ENCODE measurements around the gene CEMIP2.
"Not testable (repeated sequence)": the region's sequence is repeated elsewhere in the genome, so short reads cannot be mapped to it uniquely, and the experiment has no call there.

The CEMIP2 gene

GRCh38 chr9:71768388-71769174 lies at the start of gene CEMIP2:
Gene CEMIP2 (minus strand): TSS chr9:71768513. CDS start chr9:71750373, 18,140 bp downstream.
- DNase-seq (ENCODE audit: low spot score): peak; percentile 89

- DNase-seq (ENCODE audit: low spot score): no peak
Measured at GRCh38 chr9:71816916-71817451, 48.7 kb upstream of the CEMIP2 start.

- no peak for DNase-seq (ENCODE audit: low spot score)
Measured at GRCh38 chr9:71814815-71815214, 46.5 kb upstream of the CEMIP2 start.

- no peak for DNase-seq (ENCODE audit: low spot score)
Measured at GRCh38 chr9:71814226-71814625, 45.9 kb upstream of the CEMIP2 start.

GRCh38 chr9:71812385-71812784 lies 44.1 kb upstream of the CEMIP2 start:
- DNase-seq (ENCODE audit: low spot score): peak; percentile 79

DNA sequence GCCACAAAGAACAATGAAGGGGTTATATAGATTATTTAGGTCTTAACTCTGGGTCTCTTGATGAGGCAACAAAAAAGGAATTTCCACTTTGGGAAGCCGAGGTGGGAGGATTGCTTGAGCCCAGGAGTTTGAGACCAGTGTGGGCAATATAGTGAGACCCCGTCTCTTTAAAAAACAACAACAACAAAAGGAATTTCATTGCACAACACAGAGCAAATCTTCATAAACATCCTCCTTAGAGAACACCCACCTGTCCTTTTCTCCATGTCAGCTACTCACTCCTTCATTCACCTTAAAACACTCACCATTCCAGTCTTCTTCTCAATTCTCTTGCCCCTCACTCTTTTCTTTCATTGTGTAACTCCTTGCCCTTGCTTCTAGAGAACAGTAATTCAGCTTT lies 39.8 kb upstream of the CEMIP2 start:
- no peak for DNase-seq (ENCODE audit: low spot score)

- peak; percentile 67 for DNase-seq (ENCODE audit: low spot score)
Measured at GRCh38 chr9:71806901-71807307, 38.6 kb upstream of the CEMIP2 start.

DNA sequence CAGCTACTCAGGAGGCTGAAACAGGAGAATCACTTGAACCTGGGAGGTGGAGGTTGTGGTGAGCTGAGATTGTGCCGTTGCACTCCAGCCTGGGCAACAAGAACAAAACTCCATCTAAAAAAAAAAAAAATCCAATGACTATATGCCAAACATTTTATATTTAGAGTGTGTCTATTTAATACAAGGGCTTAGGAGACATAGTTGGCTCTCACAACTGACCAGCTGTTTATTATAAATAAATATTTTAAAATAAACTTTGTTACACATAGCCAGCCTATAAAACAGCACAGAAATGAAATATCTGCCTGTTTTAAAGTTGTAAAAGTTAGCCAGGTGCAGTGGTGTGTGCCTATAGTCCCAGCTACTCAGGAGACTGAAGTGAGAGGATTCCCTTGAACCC lies 36.8 kb upstream of the CEMIP2 start:
- not testable (repeated sequence) for DNase-seq (ENCODE audit: low spot score)

GRCh38 chr9:71801826-71802225 lies 33.5 kb upstream of the CEMIP2 start:
- DNase-seq (ENCODE audit: low spot score): no peak

DNA sequence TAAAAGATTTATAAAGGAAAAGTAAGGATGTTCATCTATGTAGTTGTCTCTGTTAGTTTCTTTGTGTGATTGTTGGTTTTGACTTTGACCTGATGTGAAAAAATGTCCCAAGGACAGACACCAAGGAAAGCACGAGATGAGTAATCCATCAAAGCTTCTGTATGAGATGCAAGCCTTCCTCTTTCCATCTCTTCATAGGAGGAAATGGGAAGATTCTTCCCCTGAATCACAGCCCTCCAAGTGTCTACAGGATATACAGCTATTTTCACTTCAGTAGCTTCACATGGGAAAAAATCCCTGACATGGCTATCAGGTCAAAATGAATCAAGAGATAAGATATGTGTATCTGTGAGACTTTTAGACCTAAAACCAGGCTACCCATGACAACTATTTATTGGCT lies 29.0 kb upstream of the CEMIP2 start:
- DNase-seq (ENCODE audit: low spot score): no peak

DNA sequence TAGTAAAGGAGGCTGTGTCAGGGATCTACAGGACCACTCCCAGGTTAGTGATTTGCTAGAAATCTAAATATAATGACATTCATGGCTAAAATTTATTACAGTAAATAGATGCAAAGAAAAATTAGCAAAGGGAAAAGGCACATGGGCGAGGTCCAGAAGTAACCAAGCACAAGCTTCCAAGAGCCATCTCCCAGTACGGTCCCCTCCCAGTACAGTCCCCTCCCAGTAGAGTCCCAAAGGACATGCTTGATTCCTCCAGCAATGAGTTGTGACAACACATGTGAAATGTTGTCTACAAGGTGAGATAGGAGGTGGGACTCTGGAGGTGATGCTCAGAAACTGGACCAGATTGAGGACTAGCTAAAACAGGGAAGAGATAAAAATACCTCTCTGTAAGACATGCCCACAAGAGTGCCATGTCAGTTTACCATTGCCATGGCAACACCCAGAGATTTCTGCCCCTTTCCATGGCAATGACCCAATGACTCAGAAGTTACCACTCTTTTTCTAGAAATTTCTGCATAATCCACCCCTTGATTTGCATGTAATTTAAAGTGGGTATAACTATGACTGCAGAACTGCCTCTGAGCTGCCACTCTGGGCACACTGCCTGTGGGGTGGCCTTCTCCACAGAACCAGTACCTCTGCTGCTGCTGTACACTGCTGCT lies 27.9 kb upstream of the CEMIP2 start:
- DNase-seq (ENCODE audit: low spot score): no peak

GRCh38 chr9:71795097-71795813 lies 26.9 kb upstream of the CEMIP2 start:
- no peak for DNase-seq (ENCODE audit: low spot score)

GRCh38 chr9:71793386-71794105 lies 25.2 kb upstream of the CEMIP2 start:
- no peak for DNase-seq (ENCODE audit: low spot score)

DNA sequence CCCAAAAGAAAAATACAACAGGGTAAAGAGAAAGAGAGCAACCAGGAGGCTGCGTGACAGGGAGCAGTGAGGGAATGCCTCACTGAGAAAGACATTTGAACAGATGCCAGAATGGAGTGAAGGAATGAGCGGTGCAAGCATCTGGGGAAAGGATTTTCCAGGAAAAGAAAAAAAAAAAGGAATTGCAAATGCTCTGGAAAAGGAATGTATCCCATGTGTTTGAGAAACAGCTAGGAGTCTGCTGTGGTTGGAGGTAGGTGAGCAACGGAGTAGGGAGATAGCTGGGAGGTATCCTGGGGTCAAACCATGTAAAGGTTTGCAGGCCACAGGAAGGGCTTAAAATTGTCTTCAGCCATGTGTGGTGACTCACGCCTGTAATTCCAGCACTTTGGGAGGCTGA lies 23.6 kb upstream of the CEMIP2 start:
- DNase-seq (ENCODE audit: low spot score): no peak

DNA sequence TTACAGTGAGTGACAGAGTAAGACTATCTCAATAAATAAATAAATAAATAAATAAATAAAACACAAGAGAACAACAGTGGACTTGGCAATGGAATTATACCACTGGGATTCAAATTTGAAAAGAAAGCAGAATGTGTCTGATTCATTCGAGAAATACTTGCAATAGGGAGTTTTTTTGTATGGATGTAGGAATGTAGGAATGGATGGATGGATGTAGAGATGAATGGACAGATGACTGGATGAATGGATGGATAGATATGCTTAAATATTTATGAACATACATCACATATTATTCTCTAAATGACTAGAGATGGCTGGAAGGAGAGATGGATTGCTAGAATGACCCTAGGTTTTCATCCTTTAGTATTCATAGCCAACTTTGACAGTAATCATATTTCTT lies 22.0 kb upstream of the CEMIP2 start:
- DNase-seq (ENCODE audit: low spot score): no peak

- DNase-seq (ENCODE audit: low spot score): no peak
Measured at GRCh38 chr9:71783120-71783523, 14.8 kb upstream of the CEMIP2 start.

DNA sequence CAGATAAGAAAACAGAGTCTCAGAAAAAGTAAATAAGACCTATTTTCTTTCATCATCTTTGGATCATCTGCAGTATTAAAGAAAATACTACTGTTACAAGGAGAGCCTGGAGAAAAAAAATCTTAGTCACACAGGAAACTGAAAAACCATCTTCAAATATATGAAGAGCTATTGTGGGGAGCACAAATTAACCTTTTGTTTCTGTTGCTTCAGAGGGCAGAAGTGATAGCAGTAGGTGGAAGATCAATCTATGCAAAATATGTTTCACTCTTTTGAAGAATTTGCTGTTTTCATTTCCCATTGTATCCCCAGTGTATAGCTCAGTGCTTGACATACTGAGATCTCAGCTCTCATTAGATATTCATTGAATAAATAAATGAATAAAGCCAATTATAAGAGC lies 13.1 kb upstream of the CEMIP2 start:
- no peak for DNase-seq (ENCODE audit: low spot score)

GRCh38 chr9:71780953-71781352 lies 12.6 kb upstream of the CEMIP2 start:
- no peak for DNase-seq (ENCODE audit: low spot score)

- DNase-seq (ENCODE audit: low spot score): no peak
Measured at GRCh38 chr9:71778085-71778484, 9.8 kb upstream of the CEMIP2 start.

GRCh38 chr9:71774920-71775319 lies 6.6 kb upstream of the CEMIP2 start:
- DNase-seq (ENCODE audit: low spot score): no peak

DNA sequence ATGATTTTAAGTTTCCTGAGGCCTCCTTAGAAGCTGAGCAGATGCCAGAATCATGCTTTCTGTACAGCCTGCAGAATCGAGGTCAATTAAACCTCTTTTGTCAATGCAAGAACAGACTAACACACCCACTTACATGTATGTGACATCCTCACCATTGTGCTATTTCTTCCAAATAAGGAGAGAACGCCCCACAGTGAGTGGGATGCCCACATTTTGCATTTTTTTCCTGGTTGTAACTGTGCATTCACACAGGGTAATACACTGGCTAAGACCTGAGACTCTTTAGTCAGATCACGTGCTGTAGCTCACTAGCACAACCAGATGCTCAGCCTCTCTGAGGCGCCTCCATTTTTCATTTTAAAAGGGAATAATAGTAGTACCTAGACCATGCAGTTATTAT lies 4.4 kb upstream of the CEMIP2 start:
- DNase-seq (ENCODE audit: low spot score): no peak

GRCh38 chr9:71770170-71770569 lies 1.9 kb upstream of the CEMIP2 start:
- DNase-seq (ENCODE audit: low spot score): no peak
